ENCODE results near the gene CACNA1C.

DNA sequence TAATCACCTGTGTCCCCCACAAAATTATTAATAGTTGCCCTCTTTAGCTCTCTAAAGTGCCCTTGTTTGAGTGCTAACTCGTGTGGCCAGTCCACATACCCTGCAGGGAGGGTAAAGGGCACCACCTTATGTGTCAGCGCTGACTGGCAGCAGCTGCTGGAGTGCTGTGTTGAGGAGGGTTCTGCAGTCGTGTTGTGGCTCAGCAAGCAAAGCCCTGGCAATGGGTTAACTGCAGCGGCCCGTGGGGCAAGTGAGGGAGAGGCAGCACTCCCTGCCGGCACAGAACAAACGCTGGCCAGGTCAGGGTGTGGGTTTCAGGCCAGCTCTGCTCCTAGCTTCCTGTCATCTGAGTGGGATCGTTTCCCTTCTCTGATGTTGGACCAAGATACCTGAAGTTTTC is 369.8 kb downstream of the CACNA1C start:
- TF ChIP-seq POLR2A (IDR thresholded peaks at IDR 0.05) (no peak), POLR2AphosphoS5 (IDR thresholded peaks at IDR 0.05) (no peak)
